ENCODE results near the gene NDRG4. TPM values are rescaled to one million over a fixed set of nuclear protein-coding genes. Genes with fewer than 3 reads are reported as not detected.

Gene NDRG4
- total and polyA plus RNA-seq, 2 experiments from 2014 or later, result 8.6 to 8.7 TPM

- no peak overlapping the region for H2AFZ ChIP-seq
- 90% methylated on average over 1 of the region's 1 CpG for WGBS (ENCODE audit: low lambda C conversion rate, missing lambda C conversion rate)
- peaks cover 7% of the 10 kb centered on the region for H4K20me1 ChIP-seq (ENCODE audit: insufficient read depth, poor library complexity, severe bottlenecking)
- H3K4me3 ChIP-seq, result no peak overlapping the region
- no peak overlapping the region for H3K27ac ChIP-seq
- no peaks in the 10 kb centered on the region for H3K9me3 ChIP-seq (ENCODE audit: low read depth)
- TF ChIP-seq CTCF (IDR thresholded peaks at IDR 0.05; ENCODE audit: poor library complexity) (no peak), EZH2 (IDR thresholded peaks at IDR 0.05; ENCODE audit: borderline replicate concordance) (no peak), EZH2phosphoT487 (IDR thresholded peaks at IDR 0.05; ENCODE audit: low read depth, severe bottlenecking, unreplicated experiment) (no peak)
- H3K36me3 ChIP-seq (replicated peaks; ENCODE audit: insufficient read depth, low read depth), result peaks cover 20% of the 10 kb centered on the region
- H3K4me1 ChIP-seq (ENCODE audit: insufficient read depth), result peaks cover 18% of the 10 kb centered on the region
- no peaks in the 10 kb centered on the region for H3K27me3 ChIP-seq
- no peaks in the 10 kb centered on the region for H3K9me2 ChIP-seq (replicated peaks; ENCODE audit: insufficient read depth)
- DNase-seq (ENCODE audit: low spot score), result no peak
- H3K4me2 ChIP-seq, result no peak overlapping the region
- H3K79me2 ChIP-seq, result peaks cover 9% of the 10 kb centered on the region
Observed at GRCh38 chr16:58518980-58519368, 19.0 kb downstream of the NDRG4 start.

DNA sequence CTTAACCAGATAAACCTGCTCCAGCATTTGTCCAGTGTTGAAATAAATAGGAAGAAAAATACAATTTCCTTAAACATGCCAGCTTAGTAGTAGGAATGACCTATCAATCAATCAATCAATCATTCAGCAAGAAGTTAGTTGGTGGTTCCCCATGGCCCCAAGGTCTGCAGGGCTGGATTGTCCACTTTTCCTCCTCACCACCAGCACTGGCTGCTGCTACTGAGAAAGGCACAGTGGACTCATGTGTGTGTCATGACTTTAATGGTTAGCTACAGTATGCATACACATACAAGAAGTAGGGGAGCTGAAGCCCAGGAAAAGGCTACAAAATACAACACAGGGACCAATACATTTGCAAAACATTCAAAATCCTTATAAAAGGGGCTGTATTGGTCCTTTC lies 19.8 kb downstream of the NDRG4 start:
- Histone ChIP-seq H4K20me1 (ENCODE audit: insufficient read depth, poor library complexity, severe bottlenecking) (peaks cover 7% of the 10 kb centered on the region), H3K36me3 (replicated peaks; ENCODE audit: insufficient read depth, low read depth) (peaks cover 20% of the 10 kb centered on the region), H3K9me3 (ENCODE audit: low read depth) (no peaks in the 10 kb centered on the region), H3K27ac (no peak overlapping the region), H3K4me3 (no peak overlapping the region), H3K4me2 (no peak overlapping the region), H3K4me1 (ENCODE audit: insufficient read depth) (peaks cover 11% of the 10 kb centered on the region), H3K27me3 (no peaks in the 10 kb centered on the region), H2AFZ (no peak overlapping the region), H3K9me2 (replicated peaks; ENCODE audit: insufficient read depth) (no peaks in the 10 kb centered on the region), H3K79me2 (peaks cover 12% of the 10 kb centered on the region)
- DNase-seq (ENCODE audit: low spot score), result no peak
- no peak for TF ChIP-seq EZH2 (IDR thresholded peaks at IDR 0.05; ENCODE audit: borderline replicate concordance)
- TF ChIP-seq CTCF (IDR thresholded peaks at IDR 0.05; ENCODE audit: poor library complexity), result no peak
- TF ChIP-seq EZH2phosphoT487 (IDR thresholded peaks at IDR 0.05; ENCODE audit: low read depth, severe bottlenecking, unreplicated experiment), result no peak

DNA sequence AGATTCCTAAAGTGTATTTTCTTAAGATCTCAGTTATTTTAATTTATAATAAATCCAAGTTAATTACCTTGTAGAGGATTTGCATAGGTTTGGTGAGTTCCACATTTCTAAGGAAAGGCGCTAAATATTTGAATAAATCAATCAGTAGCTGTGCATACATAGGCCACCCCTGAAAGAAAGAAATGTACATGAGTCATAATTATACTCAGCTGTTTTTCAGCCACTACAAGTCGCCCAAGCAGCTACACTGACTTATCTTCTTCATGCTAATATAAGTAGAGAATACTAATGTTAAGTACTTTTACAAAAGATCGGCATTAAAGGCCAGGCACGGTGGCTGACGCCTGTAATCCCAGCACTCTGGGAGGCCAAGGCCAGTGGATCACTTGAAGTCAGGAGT lies 30.2 kb downstream of the NDRG4 start:
- Histone ChIP-seq H3K27ac (no peak overlapping the region), H2AFZ (no peak overlapping the region), H3K79me2 (peaks cover 15% of the 10 kb centered on the region), H3K4me1 (ENCODE audit: insufficient read depth) (no peaks in the 10 kb centered on the region), H3K4me3 (no peak overlapping the region), H3K27me3 (no peaks in the 10 kb centered on the region), H3K9me2 (replicated peaks; ENCODE audit: insufficient read depth) (no peaks in the 10 kb centered on the region), H3K36me3 (replicated peaks; ENCODE audit: insufficient read depth, low read depth) (peaks cover 15% of the 10 kb centered on the region), H3K4me2 (no peak overlapping the region), H4K20me1 (ENCODE audit: insufficient read depth, poor library complexity, severe bottlenecking) (no peaks in the 10 kb centered on the region), H3K9me3 (ENCODE audit: low read depth) (no peaks in the 10 kb centered on the region)
- no peak for DNase-seq (ENCODE audit: low spot score)
- no peak for TF ChIP-seq EZH2phosphoT487 (IDR thresholded peaks at IDR 0.05; ENCODE audit: low read depth, severe bottlenecking, unreplicated experiment)
- WGBS (ENCODE audit: low lambda C conversion rate, missing lambda C conversion rate), result 91% methylated on average over 5 of the region's 5 CpGs

DNA sequence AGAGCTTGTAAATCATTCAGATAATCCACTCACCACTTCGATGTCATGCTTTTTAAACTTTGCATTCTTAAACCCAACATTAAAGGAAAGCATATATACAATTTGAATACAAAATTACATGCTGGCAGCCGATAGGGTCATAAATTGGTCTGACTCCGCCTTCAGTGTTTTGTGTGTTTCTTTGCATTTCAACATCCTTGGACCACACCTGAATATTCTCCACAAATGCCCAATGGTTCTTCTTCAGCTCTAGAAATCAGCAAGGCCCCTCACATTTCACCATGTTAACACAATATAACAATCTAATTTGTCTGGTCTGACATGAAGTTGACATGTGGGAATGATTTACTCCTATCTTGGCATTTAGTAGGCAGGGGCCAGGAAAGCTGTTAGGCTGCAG lies 32.5 kb downstream of the NDRG4 start:
- no peaks in the 10 kb centered on the region for H3K27me3 ChIP-seq
- H2AFZ ChIP-seq, result no peak overlapping the region
- H3K9me2 ChIP-seq (replicated peaks; ENCODE audit: insufficient read depth), result no peaks in the 10 kb centered on the region
- H3K4me1 ChIP-seq (ENCODE audit: insufficient read depth), result no peaks in the 10 kb centered on the region
- peaks cover 11% of the 10 kb centered on the region for H3K36me3 ChIP-seq (replicated peaks; ENCODE audit: insufficient read depth, low read depth)
- H4K20me1 ChIP-seq (ENCODE audit: insufficient read depth, poor library complexity, severe bottlenecking), result no peaks in the 10 kb centered on the region
- no peak overlapping the region for H3K27ac ChIP-seq
- H3K4me3 ChIP-seq, result no peak overlapping the region
- no peaks in the 10 kb centered on the region for H3K9me3 ChIP-seq (ENCODE audit: low read depth)
- WGBS (ENCODE audit: low lambda C conversion rate, missing lambda C conversion rate), result 96% methylated on average over 3 of the region's 3 CpGs
- no peak for TF ChIP-seq CTCF (IDR thresholded peaks at IDR 0.05; ENCODE audit: poor library complexity)
- no peak for TF ChIP-seq EZH2phosphoT487 (IDR thresholded peaks at IDR 0.05; ENCODE audit: low read depth, severe bottlenecking, unreplicated experiment)
- TF ChIP-seq EZH2 (IDR thresholded peaks at IDR 0.05; ENCODE audit: borderline replicate concordance), result no peak
- DNase-seq (ENCODE audit: low spot score), result no peak
- H3K79me2 ChIP-seq, result peaks cover 10% of the 10 kb centered on the region
- no peak overlapping the region for H3K4me2 ChIP-seq

Measured in hepatocyte (in vitro differentiated cells).